Prostate gland (tissue), 2 donors: ENCODE data around the gene EHMT1.

ENCODE experiments used
- POLR2A ChIP-seq: fragments of 450-650 bp; IDR thresholded peaks from one replicate; pipeline ENCODE4 v1.6.1; 2016; ENCODE audit warnings: antibody characterized with exemption, mild to moderate bottlenecking
- POLR2AphosphoS5 ChIP-seq: sonication (generic); formaldehyde crosslinking; IDR thresholded peaks from one replicate; pipeline ENCODE4 v1.6.1; 2017; ENCODE audit warnings: antibody characterized with exemption
- TF ChIP-seq, protein P1 (sequence below), 4 experiments: fragments of 200-600 bp in 2 of 4; fragments of 450-650 bp in 2 of 4; sonication (generic) in 2 of 4; IDR thresholded peaks; 1 replicate in 3 of 4; 2 replicates in 1 of 4; pipeline ENCODE4 v1.5.1; 2016 to 2019; ENCODE audit warnings: antibody characterized with exemption in 4 of 4, mild to moderate bottlenecking in 2 of 4, moderate library complexity in 2 of 4

DNA sequence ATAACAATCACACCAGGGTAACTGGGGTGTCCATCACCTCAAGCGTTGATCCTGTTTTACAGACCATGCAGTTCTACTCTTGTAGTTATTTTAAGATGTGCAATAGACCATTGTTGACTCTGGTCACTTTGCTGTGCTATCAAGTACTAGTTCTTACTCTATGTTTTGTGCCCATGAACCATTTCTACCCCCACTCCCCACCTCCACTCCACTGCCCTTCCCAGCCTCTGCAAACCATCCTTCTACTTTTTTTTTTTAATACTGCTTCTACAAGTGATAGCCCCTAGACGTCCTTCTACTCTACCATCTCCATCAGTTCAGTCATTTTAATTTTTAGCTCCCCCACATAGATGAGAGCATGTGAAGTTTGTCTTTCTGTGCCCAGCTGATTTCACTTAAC, 38.8 kb downstream of the EHMT1 start:
- TF ChIP-seq POLR2A, result no peak
- TF ChIP-seq, protein P1, sequence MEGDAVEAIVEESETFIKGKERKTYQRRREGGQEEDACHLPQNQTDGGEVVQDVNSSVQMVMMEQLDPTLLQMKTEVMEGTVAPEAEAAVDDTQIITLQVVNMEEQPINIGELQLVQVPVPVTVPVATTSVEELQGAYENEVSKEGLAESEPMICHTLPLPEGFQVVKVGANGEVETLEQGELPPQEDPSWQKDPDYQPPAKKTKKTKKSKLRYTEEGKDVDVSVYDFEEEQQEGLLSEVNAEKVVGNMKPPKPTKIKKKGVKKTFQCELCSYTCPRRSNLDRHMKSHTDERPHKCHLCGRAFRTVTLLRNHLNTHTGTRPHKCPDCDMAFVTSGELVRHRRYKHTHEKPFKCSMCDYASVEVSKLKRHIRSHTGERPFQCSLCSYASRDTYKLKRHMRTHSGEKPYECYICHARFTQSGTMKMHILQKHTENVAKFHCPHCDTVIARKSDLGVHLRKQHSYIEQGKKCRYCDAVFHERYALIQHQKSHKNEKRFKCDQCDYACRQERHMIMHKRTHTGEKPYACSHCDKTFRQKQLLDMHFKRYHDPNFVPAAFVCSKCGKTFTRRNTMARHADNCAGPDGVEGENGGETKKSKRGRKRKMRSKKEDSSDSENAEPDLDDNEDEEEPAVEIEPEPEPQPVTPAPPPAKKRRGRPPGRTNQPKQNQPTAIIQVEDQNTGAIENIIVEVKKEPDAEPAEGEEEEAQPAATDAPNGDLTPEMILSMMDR (IDR thresholded peaks at IDR 0.05), result no peak
- no peak for TF ChIP-seq POLR2AphosphoS5
